Ectodermal cell (in vitro differentiated cells): Measurements from ENCODE around the gene TWIST1.

ENCODE experiments used
- H3K27ac ChIP-seq: 2 replicates; pipeline ENCODE4 v1.7.0; 2013; ENCODE audit warnings: mild to moderate bottlenecking, low read depth, low read length; ENCODE audit not compliant: insufficient read depth, poor library complexity, severe bottlenecking
- H3K27me3 ChIP-seq: 2 replicates; pipeline ENCODE4 v1.7.0; 2013; ENCODE audit warnings: mild to moderate bottlenecking, low read length; ENCODE audit not compliant: insufficient read depth, control insufficient read depth, poor library complexity, severe bottlenecking
- H3K36me3 ChIP-seq: one replicate; pipeline ENCODE4 v1.7.0; 2013; ENCODE audit warnings: low read length; ENCODE audit not compliant: control insufficient read depth, insufficient read depth
- H3K4me1 ChIP-seq: one replicate; pipeline ENCODE4 v1.7.0; 2013; ENCODE audit warnings: low read length; ENCODE audit not compliant: control insufficient read depth, insufficient read depth
- H3K4me3 ChIP-seq: 2 replicates; pipeline ENCODE4 v1.7.0; 2013; ENCODE audit warnings: low read depth, low read length, control low read depth; ENCODE audit not compliant: insufficient read depth
- H3K9me3 ChIP-seq: 2 replicates; pipeline ENCODE4 v1.7.0; 2013; ENCODE audit warnings: mild to moderate bottlenecking, low read length, moderate library complexity; ENCODE audit not compliant: control insufficient read depth
- WGBS, 2 experiments: methylation state at CpG; one replicate each; pipeline ENCODE4 v1.1.7; 2013; ENCODE audit warnings: missing lambda C conversion rate in 2 of 2; 5-methylcytosine and 5-hydroxymethylcytosine counted together

Gene TWIST1

GRCh38 chr7:19066170-19066569, 51.3 kb downstream of the TWIST1 start:
- H3K9me3 ChIP-seq = no peaks in the 10 kb centered on the region
- H3K36me3 ChIP-seq = no peaks in the 10 kb centered on the region
- no peaks in the 10 kb centered on the region for H3K4me1 ChIP-seq
- no CpG with 5 or more reads among the region's 2 CpGs for WGBS, 2 experiments
- no peak overlapping the region for H3K4me3 ChIP-seq
- H3K27me3 ChIP-seq = no peaks in the 10 kb centered on the region
- no peak overlapping the region for H3K27ac ChIP-seq
